Activated effector memory CD4-positive, alpha-beta T cell treated with anti-CD3 and anti-CD28 coated beads, Interleukin-2, amount 50 U/mL, for 16 hours (primary cell): Measurements from ENCODE around the gene EIF5A.

Source experiments
- DNase-seq: peaks from one replicate; pipeline ENCODE4 v3.0.0-alpha.2; 2020

EIF5A gene

DNA sequence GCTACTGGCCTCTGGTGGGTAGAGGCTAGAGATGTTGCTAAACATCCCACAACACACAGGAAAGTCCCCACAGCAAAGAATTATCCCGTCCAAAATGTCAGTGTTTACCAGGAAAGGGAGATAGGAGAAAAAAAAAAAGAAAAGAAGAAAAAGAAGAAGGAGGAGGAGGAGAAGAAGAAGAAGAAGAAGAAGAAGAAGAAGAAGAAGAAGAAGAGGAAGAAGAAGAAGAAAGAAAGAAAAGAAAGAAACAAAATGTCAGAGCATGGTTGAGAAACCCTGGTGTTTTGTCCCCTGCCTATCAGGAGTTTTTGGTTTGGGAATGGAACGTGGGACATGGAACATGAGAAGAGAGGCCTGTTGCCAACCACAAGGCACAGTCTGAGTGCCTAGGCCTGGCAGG is 50.0 kb downstream of the EIF5A start:
- no peak for DNase-seq

DNA sequence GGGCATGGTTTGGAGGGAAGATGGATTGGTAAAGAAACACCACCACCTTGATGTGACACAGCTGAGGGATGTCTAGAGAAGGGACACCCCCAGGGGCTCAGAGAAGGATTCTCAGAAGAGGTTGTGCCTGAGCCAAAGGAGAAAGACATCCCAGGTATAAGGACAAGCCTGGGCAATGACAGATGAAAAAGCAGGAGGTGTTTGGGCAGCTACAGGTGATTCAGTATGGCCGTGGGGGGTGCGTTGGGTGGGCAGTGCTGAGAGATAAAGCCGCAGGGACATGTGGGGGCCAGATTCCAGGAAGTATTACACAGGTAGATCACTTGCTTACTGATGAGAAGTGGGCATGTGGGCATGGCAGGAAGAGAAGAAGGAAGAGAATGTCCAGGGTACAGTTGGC is 54.5 kb downstream of the EIF5A start:
- DNase-seq, result no peak
